ENCODE data around the gene GNGT2.
"Not testable (repeated sequence)": the region's sequence is repeated elsewhere in the genome, so short reads cannot be mapped to it uniquely, and the experiment has no call there.

GNGT2 gene

DNA sequence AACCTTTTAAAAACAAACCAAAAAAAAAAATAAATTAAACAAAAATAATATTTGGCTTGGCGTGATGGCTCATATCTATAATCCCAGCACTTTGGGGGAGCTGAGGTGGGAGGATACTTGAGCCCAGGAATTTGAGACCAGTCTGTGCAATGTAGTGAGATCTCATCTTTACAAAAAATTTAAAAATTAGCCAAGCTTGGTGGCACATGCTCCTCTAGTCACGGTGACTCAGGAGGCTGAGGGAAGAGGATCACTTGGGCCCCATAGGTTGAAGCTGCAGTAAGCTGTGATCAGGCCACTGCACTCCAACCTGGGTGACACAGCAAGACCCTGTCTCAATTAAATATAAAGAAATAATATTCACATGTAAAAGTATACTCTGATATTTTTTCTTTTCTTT is 12.2 kb downstream of the GNGT2 start:
- no peak overlapping the region for H3K4me3 Mint-ChIP-seq
- no peak for DNase-seq
- peaks cover 31% of the 10 kb centered on the region for H3K4me1 Mint-ChIP-seq
- H3K27ac Mint-ChIP-seq: peak overlapping the region in 1 of 2 donors; percentile 38
- no peaks in the 10 kb centered on the region for H3K9me3 Mint-ChIP-seq
- no peaks in the 10 kb centered on the region for H3K27me3 Mint-ChIP-seq
- ATAC-seq: no peak

DNA sequence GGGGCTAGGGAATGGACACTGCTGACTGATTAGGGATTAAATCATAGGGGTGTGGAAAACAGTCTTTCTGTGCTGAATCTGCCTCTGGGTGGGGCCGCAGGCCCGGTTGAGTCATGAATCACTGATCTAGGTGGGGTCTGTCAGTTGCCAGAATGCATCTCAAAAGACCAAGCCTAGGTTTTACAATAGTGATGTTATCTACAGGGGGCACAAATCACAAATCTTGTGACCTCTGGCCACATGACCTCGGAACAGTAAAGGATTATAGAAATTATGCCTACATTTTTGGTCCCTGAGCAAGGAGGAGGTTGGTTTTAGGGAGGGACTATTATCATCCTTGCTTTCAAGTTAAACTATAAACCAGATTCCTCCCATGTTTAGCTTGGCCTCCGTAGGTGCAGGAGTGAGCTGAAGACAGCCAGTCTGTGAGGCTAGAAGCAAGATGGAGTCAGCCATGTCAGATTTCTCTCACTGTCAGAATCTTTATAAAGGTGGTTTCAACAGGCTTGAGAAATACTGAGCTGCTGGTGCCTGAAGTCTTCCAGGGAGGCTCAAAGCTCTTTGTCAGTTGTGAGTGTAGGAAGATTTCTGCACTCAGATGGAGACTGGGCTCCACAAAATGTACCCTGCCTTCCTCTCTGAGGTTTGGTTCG is 12.9 kb downstream of the GNGT2 start:
- Mint-ChIP-seq H3K4me1 (peaks cover 39% of the 10 kb centered on the region), H3K4me3 (no peak overlapping the region), H3K27me3 (no peaks in the 10 kb centered on the region), H3K9me3 (no peaks in the 10 kb centered on the region), H3K27ac (no peak overlapping the region)
- ATAC-seq: no peak
- no peak for DNase-seq

DNA sequence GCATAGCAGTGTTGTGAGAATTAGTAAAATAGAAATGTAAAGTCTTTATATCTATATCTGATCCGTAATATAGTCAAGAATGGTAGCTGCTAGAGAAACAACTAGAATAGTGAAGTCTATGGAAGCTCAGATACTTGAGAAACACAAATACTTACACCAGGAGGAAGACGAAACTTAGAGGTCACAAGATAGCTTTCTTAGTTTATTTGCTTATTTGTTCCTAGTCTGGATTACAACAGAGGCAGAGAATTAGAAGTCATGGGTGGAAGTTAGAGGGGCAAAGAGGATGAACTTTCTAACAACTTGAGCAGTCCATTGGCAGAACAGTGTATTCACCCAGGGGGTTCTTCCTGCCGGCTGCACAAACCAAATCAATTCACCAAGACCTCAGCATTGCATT is 13.9 kb downstream of the GNGT2 start:
- DNase-seq (no peak), ATAC-seq (no peak)
- Mint-ChIP-seq H3K4me3 (no peak overlapping the region), H3K9me3 (no peaks in the 10 kb centered on the region), H3K4me1 (peaks cover 48% of the 10 kb centered on the region), H3K27ac (no peak overlapping the region), H3K27me3 (no peaks in the 10 kb centered on the region)

DNA sequence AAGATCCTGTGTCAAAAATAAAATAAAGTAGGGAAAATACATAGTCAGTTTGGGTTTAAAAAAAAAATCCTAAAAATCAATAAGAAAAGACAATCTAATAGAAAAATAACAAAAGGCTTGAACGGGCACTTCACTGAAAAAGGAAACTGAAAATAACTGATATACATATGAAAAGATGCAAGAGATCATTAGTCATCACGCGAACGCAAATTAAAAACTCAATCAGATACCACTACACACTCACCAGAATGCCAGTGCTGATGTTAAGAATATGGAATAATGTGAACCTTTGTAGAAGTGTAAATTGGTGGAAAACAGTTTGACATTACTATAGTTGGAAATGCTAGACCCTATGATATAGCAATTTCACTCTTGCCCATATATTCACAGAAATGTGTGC is 14.6 kb downstream of the GNGT2 start:
- no peaks in the 10 kb centered on the region for H3K9me3 Mint-ChIP-seq
- ATAC-seq: no peak
- H3K4me1 Mint-ChIP-seq: peaks cover 52% of the 10 kb centered on the region
- H3K27me3 Mint-ChIP-seq: no peaks in the 10 kb centered on the region
- DNase-seq: no peak
- H3K4me3 Mint-ChIP-seq: peak overlapping the region in 1 of 2 donors; percentile 10
- no peak overlapping the region for H3K27ac Mint-ChIP-seq

DNA sequence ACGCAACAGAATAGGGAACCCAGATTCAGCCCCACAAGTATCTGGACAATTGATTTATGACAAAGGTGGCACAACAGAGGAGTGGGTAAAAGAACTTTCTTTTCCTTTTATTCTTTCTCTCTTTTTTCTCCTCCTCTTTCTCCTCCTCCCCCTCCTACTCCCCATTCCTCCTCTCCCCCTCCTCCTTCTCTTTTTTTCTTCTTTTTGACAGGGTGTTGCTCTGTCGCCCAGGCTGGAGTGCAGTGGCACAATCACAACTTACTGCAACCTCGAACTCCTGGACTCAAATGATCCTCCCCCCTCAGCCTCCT is 16.1 kb downstream of the GNGT2 start:
- Mint-ChIP-seq H3K27ac (peak overlapping the region in 1 of 2 donors; percentile 27), H3K9me3 (no peaks in the 10 kb centered on the region), H3K27me3 (no peaks in the 10 kb centered on the region), H3K4me1 (peaks cover 62% of the 10 kb centered on the region), H3K4me3 (peak overlapping the region; percentile 27 to 66)
- DNase-seq: no peak
- ATAC-seq: no peak

DNA sequence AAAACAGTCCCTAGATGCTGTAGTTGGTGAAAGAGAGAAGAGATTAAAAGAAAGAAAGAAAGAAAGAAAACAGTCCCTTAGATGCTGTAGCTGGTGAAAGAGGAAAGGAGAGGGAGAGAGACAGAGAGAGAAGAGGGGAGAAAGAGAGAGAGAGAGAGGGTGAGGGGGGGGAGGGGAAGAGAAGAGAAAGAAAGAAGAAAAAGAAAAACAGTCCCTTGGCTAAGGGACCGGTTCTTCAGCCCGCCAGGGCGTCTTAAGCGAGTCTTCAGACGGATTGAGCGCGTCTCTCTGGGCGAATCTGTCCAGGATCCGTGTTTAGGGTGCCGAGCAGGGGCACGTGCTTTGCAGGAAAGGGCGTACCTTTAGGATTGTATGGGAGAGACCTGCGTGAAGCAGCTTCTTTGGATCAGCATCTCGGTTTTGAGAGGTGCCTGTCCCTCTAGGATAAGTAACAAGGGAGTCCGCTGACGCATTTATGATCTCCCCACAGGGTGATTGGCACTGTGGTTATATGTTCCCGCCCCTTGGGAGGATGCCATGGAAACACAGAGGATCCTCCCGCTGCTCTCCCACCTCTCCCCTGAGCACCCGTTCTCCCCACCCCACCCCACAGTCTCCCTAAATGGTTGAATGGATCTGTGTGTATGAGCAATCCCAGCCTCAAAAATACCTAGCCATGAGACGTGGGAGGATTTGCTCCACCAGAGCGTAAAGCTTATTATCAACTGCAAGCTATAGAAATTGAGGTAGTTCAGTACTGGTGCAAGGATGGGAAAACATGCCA is 16.7 kb downstream of the GNGT2 start:
- H3K9me3 Mint-ChIP-seq: no peaks in the 10 kb centered on the region
- ATAC-seq: no peak
- peak overlapping the region; percentile 95 to 100 for H3K27ac Mint-ChIP-seq
- peaks cover 62% of the 10 kb centered on the region for H3K4me1 Mint-ChIP-seq
- H3K27me3 Mint-ChIP-seq: no peaks in the 10 kb centered on the region
- DNase-seq: no peak
- peak overlapping the region; percentile 93 to 98 for H3K4me3 Mint-ChIP-seq

DNA sequence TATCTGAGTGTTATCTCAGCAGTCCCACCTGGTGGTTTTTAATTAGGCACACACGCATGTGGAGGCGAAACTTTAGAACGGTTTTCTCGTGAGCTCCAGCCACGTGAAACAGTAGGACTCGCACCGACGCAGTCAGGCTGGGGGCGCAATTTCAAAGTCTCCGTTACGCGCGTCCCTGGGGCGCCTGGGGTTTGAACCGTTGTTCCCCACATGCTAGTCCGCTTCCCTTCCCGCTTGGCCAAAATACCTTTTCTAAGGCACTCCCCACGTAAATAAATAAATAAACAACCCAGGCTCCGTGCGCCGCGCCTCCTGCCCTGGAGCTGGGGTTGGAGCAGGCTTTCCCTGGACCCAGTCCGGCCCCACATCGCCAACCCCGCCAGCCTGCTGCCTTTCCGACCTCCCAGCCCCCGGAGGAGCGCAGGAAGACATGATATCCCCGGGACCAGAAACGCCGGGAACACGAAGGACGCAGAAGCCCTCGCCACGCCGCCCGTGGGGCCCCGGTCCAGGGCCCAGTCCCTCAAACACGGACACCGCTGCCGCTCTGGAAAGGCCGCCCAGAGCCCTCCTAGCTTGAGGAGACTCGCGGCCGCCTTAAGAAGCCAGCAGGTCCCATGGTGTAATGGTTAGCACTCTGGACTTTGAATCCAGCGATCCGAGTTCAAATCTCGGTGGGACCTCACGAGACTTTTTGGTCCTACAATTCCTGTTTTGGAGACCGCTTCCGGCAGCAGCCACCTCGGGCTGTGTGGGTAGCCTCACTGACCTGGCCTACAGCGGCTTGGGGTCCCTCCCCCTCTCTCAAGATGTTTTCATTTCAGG is 18.2 kb downstream of the GNGT2 start:
- Mint-ChIP-seq H3K27me3 (no peaks in the 10 kb centered on the region), H3K4me1 (peaks cover 62% of the 10 kb centered on the region), H3K27ac (peak overlapping the region; percentile 95 to 100), H3K4me3 (peak overlapping the region; percentile 93 to 98), H3K9me3 (no peaks in the 10 kb centered on the region)
- ATAC-seq: peak; percentile 82
- peak; percentile 88 to 96 for DNase-seq

DNA sequence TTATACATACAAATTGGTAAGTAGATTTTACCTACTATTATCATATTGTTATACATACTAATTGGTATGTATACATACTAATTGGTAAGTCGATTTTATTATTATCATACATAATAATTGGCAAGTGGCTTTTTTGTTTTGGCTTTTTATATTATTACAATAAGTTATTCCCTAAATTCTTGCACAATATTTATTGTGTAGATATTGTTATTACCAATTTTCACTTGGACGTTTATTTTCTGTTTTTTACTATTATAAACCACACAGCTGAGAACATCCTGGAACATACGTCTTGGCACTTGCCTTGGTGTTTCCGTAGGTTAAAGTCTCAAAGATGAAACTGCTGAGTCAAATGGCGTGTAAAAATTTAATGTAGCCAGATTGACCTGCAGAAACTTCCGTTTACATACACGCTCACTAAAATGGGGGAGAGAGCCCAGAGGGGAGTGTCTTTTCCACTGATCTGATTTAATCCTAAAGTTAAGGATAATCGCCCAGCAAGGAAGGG is 18.9 kb downstream of the GNGT2 start:
- DNase-seq (no peak), ATAC-seq (peak; percentile 2)
- Mint-ChIP-seq H3K9me3 (no peaks in the 10 kb centered on the region), H3K4me3 (peak overlapping the region; percentile 93 to 98), H3K27me3 (no peaks in the 10 kb centered on the region), H3K4me1 (peaks cover 59% of the 10 kb centered on the region), H3K27ac (peak overlapping the region; percentile 95 to 100)

DNA sequence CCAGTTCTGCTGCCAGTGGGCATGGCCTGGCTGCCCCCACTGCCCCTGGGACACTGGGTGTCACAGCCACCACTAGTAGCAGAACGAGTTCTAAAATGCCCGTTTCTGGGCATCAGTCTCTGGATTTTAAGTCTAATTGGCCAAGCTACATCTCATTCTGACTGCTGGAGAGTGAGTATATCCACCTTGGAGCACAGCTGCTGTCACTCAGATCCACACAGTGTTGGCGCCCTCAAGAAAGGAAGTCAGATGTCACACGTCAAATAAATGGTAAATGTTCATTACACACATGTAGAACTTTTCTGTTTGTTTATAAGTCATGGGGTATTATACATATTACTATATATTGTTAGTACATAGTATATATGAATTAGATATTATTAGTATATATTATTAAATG is 19.4 kb downstream of the GNGT2 start:
- DNase-seq: no peak
- Mint-ChIP-seq H3K4me3 (peak overlapping the region in 1 of 2 donors; percentile 46), H3K27me3 (no peaks in the 10 kb centered on the region), H3K9me3 (peaks cover 4% of the 10 kb centered on the region in 2 donors), H3K27ac (no peak overlapping the region), H3K4me1 (peaks cover 54% of the 10 kb centered on the region)
- ATAC-seq: no peak

DNA sequence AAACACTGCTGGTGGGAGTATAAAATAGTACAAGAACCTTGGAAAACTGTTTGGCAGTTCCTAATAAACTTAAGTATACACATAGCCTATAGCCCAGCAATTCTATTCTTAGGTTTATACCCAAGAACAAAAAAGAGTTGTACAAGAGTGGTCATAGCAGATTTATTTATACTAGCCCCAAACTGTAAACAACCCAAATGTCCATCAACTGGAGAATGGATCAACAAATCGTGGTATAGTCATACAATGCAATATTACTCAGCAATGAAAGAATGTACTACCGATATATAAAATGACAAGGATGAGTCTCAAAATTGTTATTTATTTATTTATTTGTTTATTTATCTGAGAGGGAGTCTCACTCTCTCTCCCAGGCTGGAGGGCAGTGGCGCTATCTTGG is 23.1 kb downstream of the GNGT2 start:
- H3K4me1 Mint-ChIP-seq: peaks cover 22% of the 10 kb centered on the region
- H3K27ac Mint-ChIP-seq: no peak overlapping the region
- H3K9me3 Mint-ChIP-seq: peaks cover 13% of the 10 kb centered on the region in 2 donors
- no peak for ATAC-seq
- H3K4me3 Mint-ChIP-seq: no peak overlapping the region
- no peak for DNase-seq
- H3K27me3 Mint-ChIP-seq: no peaks in the 10 kb centered on the region

DNA sequence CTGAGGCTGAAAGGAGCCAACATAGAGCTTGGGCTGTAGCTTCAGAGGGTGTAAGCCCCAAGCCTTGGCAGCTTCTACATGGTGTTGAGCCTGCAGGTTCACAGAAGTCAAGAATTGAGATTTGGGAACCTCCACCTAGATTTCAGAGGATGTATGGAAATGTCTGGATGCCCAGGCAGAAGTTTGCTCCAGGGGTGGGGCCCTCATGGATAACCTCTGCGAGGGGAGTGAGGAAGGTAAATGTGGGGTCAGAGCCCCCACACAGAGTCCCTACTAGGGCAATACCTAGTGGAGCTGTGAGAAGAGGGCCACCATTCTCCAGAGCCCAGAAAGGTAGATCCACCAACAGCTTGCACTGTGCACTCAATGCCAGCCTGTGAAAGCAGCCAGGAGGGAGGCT is 25.0 kb downstream of the GNGT2 start:
- not testable (repeated sequence) for DNase-seq, H3K4me3 Mint-ChIP-seq, H3K27ac Mint-ChIP-seq, ATAC-seq, H3K27me3 Mint-ChIP-seq
- Mint-ChIP-seq H3K9me3 (peaks cover 13% of the 10 kb centered on the region in 2 donors), H3K4me1 (peaks cover 13% of the 10 kb centered on the region)

DNA sequence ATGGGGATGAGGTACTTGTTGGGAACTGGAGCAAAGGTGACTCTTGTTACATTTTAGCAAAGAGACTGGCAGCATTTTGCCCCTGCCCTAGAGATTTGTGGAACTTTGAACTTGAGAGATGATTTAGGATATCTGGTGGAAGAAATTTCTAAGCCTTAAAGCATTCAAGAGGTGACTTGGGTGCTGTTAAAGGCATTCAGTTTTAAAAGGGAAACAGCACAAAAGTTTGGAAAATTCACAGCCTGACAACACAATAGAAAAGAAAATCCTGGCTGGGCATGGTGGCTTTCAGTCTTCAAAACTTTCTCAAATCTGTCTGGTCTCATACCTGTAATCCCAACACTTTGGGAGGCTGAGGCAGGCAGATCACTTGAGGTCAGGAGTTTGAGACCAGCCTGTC is 25.9 kb downstream of the GNGT2 start:
- not testable (repeated sequence) for H3K27me3 Mint-ChIP-seq, H3K4me3 Mint-ChIP-seq, H3K27ac Mint-ChIP-seq, H3K4me1 Mint-ChIP-seq, ATAC-seq, DNase-seq
- peaks cover 13% of the 10 kb centered on the region in 2 donors for H3K9me3 Mint-ChIP-seq

DNA sequence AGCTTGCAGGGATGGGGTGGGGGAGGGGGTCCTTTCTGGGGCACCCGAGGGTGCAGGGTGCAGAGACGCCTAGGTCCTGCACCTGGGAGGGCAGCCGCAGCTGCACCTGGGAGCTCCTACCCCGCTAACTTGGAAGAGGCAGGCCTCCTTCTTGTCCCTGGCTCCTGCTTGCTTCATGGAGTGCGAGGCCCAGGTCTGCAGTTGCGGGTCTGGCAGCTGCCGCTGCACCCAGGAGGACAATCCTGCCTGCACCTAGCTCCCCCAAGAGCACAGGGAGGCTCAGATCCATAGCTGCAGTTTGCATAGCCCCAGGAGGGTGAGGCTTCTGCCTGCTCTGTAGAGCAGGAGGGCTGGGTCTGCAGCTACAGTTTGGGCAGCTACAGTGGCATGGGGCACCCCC is 26.6 kb downstream of the GNGT2 start:
- H3K4me1 Mint-ChIP-seq: peaks cover 9% of the 10 kb centered on the region
- no peak for ATAC-seq
- no peak overlapping the region for H3K4me3 Mint-ChIP-seq
- H3K27me3 Mint-ChIP-seq: no peaks in the 10 kb centered on the region
- DNase-seq: no peak
- H3K27ac Mint-ChIP-seq: no peak overlapping the region
- H3K9me3 Mint-ChIP-seq: peaks cover 13% of the 10 kb centered on the region in 2 donors

DNA sequence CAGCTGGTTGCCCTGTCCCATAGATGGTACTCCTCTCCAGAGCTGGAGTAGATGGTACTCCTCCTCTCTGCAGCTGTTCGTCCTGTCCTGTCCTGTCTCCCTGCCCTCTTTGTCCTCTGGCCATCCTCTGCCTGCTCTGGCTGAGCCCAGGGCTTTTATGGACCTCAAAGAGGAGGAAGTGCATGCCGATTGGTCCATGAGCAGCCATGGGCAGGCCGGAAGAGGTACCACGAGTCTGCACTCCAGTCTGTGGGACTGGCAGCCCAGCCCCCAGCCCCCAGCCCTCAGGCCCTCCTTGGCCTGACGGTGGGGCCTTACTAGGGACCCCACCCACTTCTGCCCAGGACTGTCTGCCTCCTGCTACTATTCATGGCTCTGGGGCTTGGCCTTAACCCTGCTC is 27.0 kb downstream of the GNGT2 start:
- ATAC-seq (no peak), DNase-seq (no peak)
- Mint-ChIP-seq H3K4me1 (peaks cover 9% of the 10 kb centered on the region), H3K27ac (no peak overlapping the region), H3K9me3 (peaks cover 13% of the 10 kb centered on the region in 2 donors), H3K4me3 (no peak overlapping the region), H3K27me3 (no peaks in the 10 kb centered on the region)

DNA sequence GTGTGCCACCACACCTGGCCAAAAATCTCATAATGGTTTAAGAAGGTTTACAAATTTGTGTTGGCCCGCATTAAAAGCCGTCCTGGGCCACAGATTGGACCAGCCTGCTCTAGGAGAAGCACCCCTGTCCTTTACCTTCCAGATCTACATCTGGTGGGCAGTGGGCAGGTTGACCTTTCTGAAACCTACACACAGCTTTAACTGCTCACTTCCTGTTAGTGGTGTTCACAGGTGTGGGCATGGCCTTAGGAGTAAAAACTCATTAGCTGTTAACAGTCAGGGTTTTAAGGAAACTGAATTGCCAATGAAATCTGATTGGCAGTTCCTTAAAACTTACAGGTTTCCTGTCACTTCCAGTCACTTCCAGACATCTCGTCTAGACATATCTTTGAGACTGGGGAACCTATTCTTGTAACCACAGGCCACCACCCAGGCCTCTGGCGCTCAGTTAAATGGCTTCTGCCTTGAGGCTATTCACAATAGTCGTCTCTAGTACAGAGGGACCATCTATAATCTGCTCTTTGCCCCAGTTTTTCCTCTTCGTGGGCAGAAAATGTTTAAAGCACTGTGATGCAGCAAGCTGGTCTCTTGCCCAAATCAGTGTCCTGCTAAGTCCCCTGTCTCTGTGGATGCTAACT is 29.3 kb downstream of the GNGT2 start:
- ATAC-seq: no peak
- no peak overlapping the region for H3K4me3 Mint-ChIP-seq
- no peak overlapping the region for H3K27ac Mint-ChIP-seq
- H3K4me1 Mint-ChIP-seq: peaks cover 9% of the 10 kb centered on the region
- no peak for DNase-seq
- peaks cover 11 to 22% of the 10 kb centered on the region in 2 donors for H3K9me3 Mint-ChIP-seq
- no peaks in the 10 kb centered on the region for H3K27me3 Mint-ChIP-seq

Data from stimulated activated naive CD8-positive, alpha-beta T cell treated with anti-CD3 and anti-CD28 coated beads, Interleukin-15, amount 100 ng/mL, for 72 hours (primary cell).